ENCODE data around the gene TRIM65.
A peak's percentile ranks its signal among the peaks of the same experiment; 100 is the strongest.

The TRIM65 gene

DNA sequence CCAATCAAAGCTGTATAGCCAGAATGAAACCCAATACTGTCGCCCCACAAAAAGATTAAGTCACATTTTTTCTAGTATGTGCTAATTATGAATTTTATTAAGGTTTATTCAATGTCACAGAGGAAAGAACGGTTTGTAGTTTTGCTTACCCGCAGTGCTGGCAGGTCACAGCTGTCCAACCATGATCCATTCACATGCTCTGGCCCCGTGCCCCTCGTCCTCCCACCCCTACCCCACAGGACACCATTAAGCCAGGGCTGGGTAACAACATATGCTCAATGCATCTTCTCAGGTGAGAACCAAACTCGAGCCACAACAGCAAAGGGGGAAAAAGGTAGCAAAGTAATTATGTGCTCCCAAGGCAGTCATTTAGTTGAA lies 44.7 kb upstream of the TRIM65 start:
- H3K36me3 ChIP-seq (ENCODE audit: control insufficient read depth in 1 of 2, insufficient read depth in 2 of 2, low read depth in 1 of 2, low read length in 2 of 2) = peaks cover 13 to 35% of the 10 kb centered on the region in 2 experiments
- DNase-seq = no peak

DNA sequence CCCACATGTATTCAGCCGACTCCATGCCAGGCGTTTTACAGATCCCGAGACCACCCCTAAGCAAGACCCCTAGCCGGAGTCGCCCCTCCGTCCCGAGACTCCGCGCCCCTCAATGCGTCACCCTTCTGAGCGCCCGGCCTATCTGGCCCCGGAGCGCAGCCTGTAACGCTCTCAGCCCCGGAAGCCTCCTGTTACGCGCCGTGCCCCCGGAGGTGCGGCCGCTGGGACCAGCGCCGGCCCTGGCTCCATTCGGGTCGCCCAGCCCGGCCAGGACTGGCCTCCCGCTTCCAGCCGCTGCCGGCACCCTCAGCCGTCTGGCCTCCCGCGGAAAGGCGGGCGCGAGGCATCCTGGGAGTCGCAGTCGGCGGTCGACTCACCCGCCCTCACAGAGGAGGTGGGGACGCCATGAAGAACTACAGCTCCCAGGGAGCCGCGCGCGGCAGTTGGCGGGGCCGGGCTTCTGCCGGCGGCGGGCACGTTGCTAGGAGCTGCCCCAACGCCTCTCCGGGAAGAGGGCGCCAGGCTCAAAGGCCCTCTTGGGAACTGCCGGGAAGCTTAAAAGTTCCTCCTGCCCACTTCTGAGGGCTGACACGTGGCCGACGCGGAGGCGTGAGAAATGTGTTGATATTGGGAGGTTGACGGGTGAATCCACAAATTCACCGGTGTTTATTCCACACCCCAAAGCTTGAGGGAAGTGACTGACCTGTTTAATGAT lies 44.1 kb upstream of the TRIM65 start, which contains the start of gene FBF1:
TSS of gene FBF1 (minus strand) at position 316 of the 715 bp plus-strand sequence. CDS start 2,893 bp downstream, outside the sequence.
- Histone ChIP-seq H3K4me3 (ENCODE audit: insufficient read depth in 1 of 2, low read depth in 1 of 2, low read length in 2 of 2) (peak within 1 kb of the TSS; percentile 86 to 96), H3K79me1 (replicated peaks; ENCODE audit: low read length, poor library complexity, severe bottlenecking) (peaks cover 6% of the 10 kb centered on the region), H3K27ac (ENCODE audit: low read length, poor library complexity, severe bottlenecking) (no peak within 1 kb of the TSS), H3K4me2 (ENCODE audit: low read length, poor library complexity, severe bottlenecking) (peak within 1 kb of the TSS; percentile 69), H3K9me3 (ENCODE audit: control insufficient read depth, low read length) (no peaks in the 10 kb centered on the region), H2BK120ac (ENCODE audit: low read depth, low read length) (no peak within 1 kb of the TSS), H2BK5ac (ENCODE audit: low read depth, low read length, poor library complexity, severe bottlenecking) (peak within 1 kb of the TSS; percentile 73), H3K9ac (ENCODE audit: low read length) (peak within 1 kb of the TSS; percentile 97), H2BK12ac (ENCODE audit: low read length in 2 of 2) (peak within 1 kb of the TSS in 1 of 2 experiments; percentile 11), H3K27me3 (ENCODE audit: control insufficient read depth in 1 of 2, insufficient read depth in 1 of 2, low read length in 2 of 2) (no peaks in the 10 kb centered on the region), H3K4me1 (ENCODE audit: control insufficient read depth, insufficient read depth, low read depth, low read length) (peaks cover 5% of the 10 kb centered on the region), H3K14ac (ENCODE audit: low read length in 2 of 2) (peak within 1 kb of the TSS in 1 of 2 experiments; percentile 93), H2AFZ (ENCODE audit: low read depth, low read length) (peak within 1 kb of the TSS; percentile 97), H2BK15ac (ENCODE audit: low read depth, poor library complexity, severe bottlenecking) (no peak within 1 kb of the TSS), H3K36me3 (ENCODE audit: control insufficient read depth in 1 of 2, insufficient read depth in 2 of 2, low read depth in 1 of 2, low read length in 2 of 2) (peaks cover 11 to 29% of the 10 kb centered on the region in 2 experiments), H2AK5ac (ENCODE audit: low read length, severe bottlenecking) (no peak within 1 kb of the TSS), H4K8ac (ENCODE audit: low read length) (peak within 1 kb of the TSS; percentile 70), H3K18ac (ENCODE audit: low read depth in 1 of 2, low read length in 2 of 2) (peak within 1 kb of the TSS; percentile 73 to 97), H3K4ac (ENCODE audit: low read depth in 1 of 2, low read length in 2 of 2) (peak within 1 kb of the TSS in 1 of 2 experiments; percentile 47), H4K91ac (ENCODE audit: low read length) (peak within 1 kb of the TSS; percentile 34), H3K23ac (ENCODE audit: low read length in 2 of 2) (no peak within 1 kb of the TSS)
- WGBS = under 1% methylated on average over 57 of the region's 63 CpGs
- DNase-seq = peak; percentile 96

More for the DNA sequence above, 44.7 kb upstream of the TRIM65 start:
- Histone ChIP-seq H3K18ac (ENCODE audit: low read depth in 1 of 2, low read length in 2 of 2) (no peak overlapping the region), H2BK12ac (ENCODE audit: low read length in 2 of 2) (no peak overlapping the region), H3K27ac (ENCODE audit: low read length, poor library complexity, severe bottlenecking) (no peak overlapping the region), H3K79me1 (replicated peaks; ENCODE audit: low read length, poor library complexity, severe bottlenecking) (peaks cover 6% of the 10 kb centered on the region), H4K91ac (ENCODE audit: low read length) (no peak overlapping the region), H3K27me3 (ENCODE audit: control insufficient read depth in 1 of 2, insufficient read depth in 1 of 2, low read length in 2 of 2) (no peaks in the 10 kb centered on the region), H2BK15ac (ENCODE audit: low read depth, poor library complexity, severe bottlenecking) (no peak overlapping the region), H3K14ac (ENCODE audit: low read length in 2 of 2) (no peak overlapping the region), H4K8ac (ENCODE audit: low read length) (no peak overlapping the region), H3K4me1 (ENCODE audit: control insufficient read depth, insufficient read depth, low read depth, low read length) (peaks cover 5% of the 10 kb centered on the region), H2AFZ (ENCODE audit: low read depth, low read length) (no peak overlapping the region), H3K4ac (ENCODE audit: low read depth in 1 of 2, low read length in 2 of 2) (no peak overlapping the region), H2BK120ac (ENCODE audit: low read depth, low read length) (no peak overlapping the region), H3K23ac (ENCODE audit: low read length in 2 of 2) (no peak overlapping the region), H2BK5ac (ENCODE audit: low read depth, low read length, poor library complexity, severe bottlenecking) (no peak overlapping the region), H3K9me3 (ENCODE audit: control insufficient read depth, low read length) (no peaks in the 10 kb centered on the region), H3K4me2 (ENCODE audit: low read length, poor library complexity, severe bottlenecking) (peak overlapping the region; percentile 69), H3K4me3 (ENCODE audit: insufficient read depth in 1 of 2, low read depth in 1 of 2, low read length in 2 of 2) (peak overlapping the region in 1 of 2 experiments; percentile 96), H3K9ac (ENCODE audit: low read length) (peak overlapping the region; percentile 97), H2AK5ac (ENCODE audit: low read length, severe bottlenecking) (no peak overlapping the region)
- WGBS = 65% methylated on average over 3 of the region's 6 CpGs

DNA sequence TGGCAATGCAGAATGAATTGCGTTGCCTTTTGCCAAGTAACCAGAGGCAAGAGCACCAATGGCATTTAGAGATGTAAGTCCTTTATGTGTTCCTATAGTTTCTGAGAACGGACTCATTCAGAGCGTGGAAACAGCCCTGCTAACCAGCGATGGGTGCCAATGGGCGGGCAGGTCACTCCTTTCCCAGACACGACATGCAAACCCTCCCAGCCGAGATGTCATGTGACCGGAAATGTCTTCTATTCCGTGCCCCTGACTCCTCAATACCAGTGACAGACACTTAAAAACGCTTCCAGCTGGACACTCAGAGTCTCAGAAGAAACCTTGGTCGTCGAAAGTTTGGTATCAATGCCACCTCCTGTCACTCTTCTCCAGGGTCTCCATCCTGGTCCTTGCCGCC lies 40.9 kb upstream of the TRIM65 start:
- peaks cover 4% of the 10 kb centered on the region for H3K79me1 ChIP-seq (replicated peaks; ENCODE audit: low read length, poor library complexity, severe bottlenecking)
- H3K27ac ChIP-seq (ENCODE audit: low read length, poor library complexity, severe bottlenecking) = no peak overlapping the region
- H3K4me1 ChIP-seq (ENCODE audit: control insufficient read depth, insufficient read depth, low read depth, low read length) = peaks cover 5% of the 10 kb centered on the region
- H3K36me3 ChIP-seq (ENCODE audit: control insufficient read depth in 1 of 2, insufficient read depth in 2 of 2, low read depth in 1 of 2, low read length in 2 of 2) = peaks cover 0 to 3% of the 10 kb centered on the region in 2 experiments
- H2BK5ac ChIP-seq (ENCODE audit: low read depth, low read length, poor library complexity, severe bottlenecking) = no peak overlapping the region
- H2AK5ac ChIP-seq (ENCODE audit: low read length, severe bottlenecking) = no peak overlapping the region
- WGBS = 96% methylated on average over 13 of the region's 13 CpGs
- H3K18ac ChIP-seq (ENCODE audit: low read depth in 1 of 2, low read length in 2 of 2) = no peak overlapping the region
- no peak overlapping the region for H2BK12ac ChIP-seq (ENCODE audit: low read length in 2 of 2)
- no peak overlapping the region for H3K4me2 ChIP-seq (ENCODE audit: low read length, poor library complexity, severe bottlenecking)
- H3K4me3 ChIP-seq (ENCODE audit: insufficient read depth in 1 of 2, low read depth in 1 of 2, low read length in 2 of 2) = no peak overlapping the region
- H2BK120ac ChIP-seq (ENCODE audit: low read depth, low read length) = no peak overlapping the region
- H3K9ac ChIP-seq (ENCODE audit: low read length) = no peak overlapping the region
- no peak overlapping the region for H2AFZ ChIP-seq (ENCODE audit: low read depth, low read length)
- H3K4ac ChIP-seq (ENCODE audit: low read depth in 1 of 2, low read length in 2 of 2) = no peak overlapping the region
- no peak overlapping the region for H2BK15ac ChIP-seq (ENCODE audit: low read depth, poor library complexity, severe bottlenecking)
- H3K23ac ChIP-seq (ENCODE audit: low read length in 2 of 2) = no peak overlapping the region
- no peak overlapping the region for H3K14ac ChIP-seq (ENCODE audit: low read length in 2 of 2)
- no peaks in the 10 kb centered on the region for H3K9me3 ChIP-seq (ENCODE audit: control insufficient read depth, low read length)
- H4K91ac ChIP-seq (ENCODE audit: low read length) = no peak overlapping the region
- no peak for DNase-seq
- H4K8ac ChIP-seq (ENCODE audit: low read length) = peak overlapping the region; percentile 9
- H3K27me3 ChIP-seq (ENCODE audit: control insufficient read depth in 1 of 2, insufficient read depth in 1 of 2, low read length in 2 of 2) = no peaks in the 10 kb centered on the region

DNA sequence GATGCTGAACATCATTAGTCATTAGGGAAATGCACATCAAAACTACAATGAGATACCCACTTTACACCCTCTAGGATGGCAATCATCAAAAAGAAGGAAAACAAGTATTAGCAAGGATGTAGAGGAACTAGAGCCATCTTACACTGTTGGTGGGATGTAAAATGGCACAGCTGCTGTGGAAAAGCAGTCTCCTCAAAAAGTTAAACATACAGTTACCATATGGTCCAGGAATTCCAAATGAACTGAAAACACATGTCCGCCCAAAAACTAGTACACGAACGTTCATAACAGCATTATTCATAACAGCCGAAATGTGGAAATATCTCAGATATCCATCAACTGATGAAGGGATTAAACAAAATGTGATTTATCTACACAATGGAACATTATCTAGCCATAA lies 37.1 kb upstream of the TRIM65 start:
- H3K4me1 ChIP-seq (ENCODE audit: control insufficient read depth, insufficient read depth, low read depth, low read length) = peaks cover 2% of the 10 kb centered on the region
- no peak overlapping the region for H3K14ac ChIP-seq (ENCODE audit: low read length in 2 of 2)
- WGBS = 100% methylated on average over 3 of the region's 4 CpGs

More for the DNA sequence above, 37.1 kb upstream of the TRIM65 start:
- no peak overlapping the region for H4K91ac ChIP-seq (ENCODE audit: low read length)
- no peak overlapping the region for H3K4ac ChIP-seq (ENCODE audit: low read depth in 1 of 2, low read length in 2 of 2)
- no peak overlapping the region for H2AK5ac ChIP-seq (ENCODE audit: low read length, severe bottlenecking)
- no peaks in the 10 kb centered on the region for H3K9me3 ChIP-seq (ENCODE audit: control insufficient read depth, low read length)
- H3K9ac ChIP-seq (ENCODE audit: low read length) = no peak overlapping the region
- no peaks in the 10 kb centered on the region for H3K79me1 ChIP-seq (replicated peaks; ENCODE audit: low read length, poor library complexity, severe bottlenecking)
- H2BK15ac ChIP-seq (ENCODE audit: low read depth, poor library complexity, severe bottlenecking) = no peak overlapping the region
- peaks cover 0 to 4% of the 10 kb centered on the region in 2 experiments for H3K36me3 ChIP-seq (ENCODE audit: control insufficient read depth in 1 of 2, insufficient read depth in 2 of 2, low read depth in 1 of 2, low read length in 2 of 2)
- H4K8ac ChIP-seq (ENCODE audit: low read length) = no peak overlapping the region
- no peak overlapping the region for H2BK5ac ChIP-seq (ENCODE audit: low read depth, low read length, poor library complexity, severe bottlenecking)
- H3K27me3 ChIP-seq (ENCODE audit: control insufficient read depth in 1 of 2, insufficient read depth in 1 of 2, low read length in 2 of 2) = no peaks in the 10 kb centered on the region
- no peak overlapping the region for H2AFZ ChIP-seq (ENCODE audit: low read depth, low read length)
- no peak overlapping the region for H3K23ac ChIP-seq (ENCODE audit: low read length in 2 of 2)
- H2BK12ac ChIP-seq (ENCODE audit: low read length in 2 of 2) = no peak overlapping the region
- no peak overlapping the region for H3K27ac ChIP-seq (ENCODE audit: low read length, poor library complexity, severe bottlenecking)
- H2BK120ac ChIP-seq (ENCODE audit: low read depth, low read length) = no peak overlapping the region
- no peak for DNase-seq
- no peak overlapping the region for H3K4me3 ChIP-seq (ENCODE audit: insufficient read depth in 1 of 2, low read depth in 1 of 2, low read length in 2 of 2)
- H3K18ac ChIP-seq (ENCODE audit: low read depth in 1 of 2, low read length in 2 of 2) = no peak overlapping the region
- no peak overlapping the region for H3K4me2 ChIP-seq (ENCODE audit: low read length, poor library complexity, severe bottlenecking)
